KOPT-K1 (cell line): Measurements from ENCODE around the gene CGB1.
"Not testable (repeated sequence)": the region's sequence is repeated elsewhere in the genome, so short reads cannot be mapped to it uniquely, and the experiment has no call there.

Experiments
- H3K27ac ChIP-seq: fragments of 200-600 bp; sonication (generic); 2 replicates; pipeline ENCODE4 v1.5.1; 2016; ENCODE audit warnings: antibody characterized with exemption, mild to moderate bottlenecking, low read depth, low read length; ENCODE audit not compliant: poor library complexity, severe bottlenecking
- H3K36me3 ChIP-seq: fragments of 200-600 bp; sonication (generic); 2 replicates; pipeline ENCODE4 v1.5.1; 2017; ENCODE audit warnings: antibody characterized with exemption, mild to moderate bottlenecking, low read length, moderate library complexity; ENCODE audit not compliant: insufficient read depth
- H3K9me3 ChIP-seq: fragments of 200-600 bp; sonication (generic); 2 replicates; pipeline ENCODE4 v1.5.1; 2017; ENCODE audit warnings: antibody characterized with exemption, low read length, mild to moderate bottlenecking; ENCODE audit not compliant: insufficient read depth, poor library complexity, severe bottlenecking

The CGB1 gene

GRCh38 chr19:49064768-49065611 lies 28.3 kb upstream of the CGB1 start, which contains the start of gene NTF4:
Gene NTF4, minus strand, starts transcription at chr19:49064818. Its CDS starts 2,821 bp downstream, at chr19:49061997.
- Histone ChIP-seq H3K36me3 (no peaks in the 10 kb centered on the region), H3K9me3 (no peaks in the 10 kb centered on the region), H3K27ac (no peak within 1 kb of the TSS)

- no peak overlapping the region for H3K27ac ChIP-seq
- H3K9me3 ChIP-seq: no peaks in the 10 kb centered on the region
- H3K36me3 ChIP-seq: no peaks in the 10 kb centered on the region
Observed at GRCh38 chr19:49064029-49064629, 27.4 kb upstream of the CGB1 start.

- Histone ChIP-seq H3K9me3 (no peaks in the 10 kb centered on the region), H3K36me3 (no peaks in the 10 kb centered on the region)
Observed at GRCh38 chr19:49061445-49061844, 24.8 kb upstream of the CGB1 start.

GRCh38 chr19:49061000-49061399 lies 24.3 kb upstream of the CGB1 start:
- Histone ChIP-seq H3K36me3 (no peaks in the 10 kb centered on the region), H3K27ac (no peak overlapping the region), H3K9me3 (no peaks in the 10 kb centered on the region)

More at GRCh38 chr19:49061445-49061844, 24.8 kb upstream of the CGB1 start:
- no peak overlapping the region for H3K27ac ChIP-seq

- Histone ChIP-seq H3K36me3 (no peaks in the 10 kb centered on the region), H3K27ac (no peak overlapping the region), H3K9me3 (no peaks in the 10 kb centered on the region)
Observed at GRCh38 chr19:49059053-49059452, 22.4 kb upstream of the CGB1 start.

GRCh38 chr19:49058562-49058961 lies 21.9 kb upstream of the CGB1 start:
- Histone ChIP-seq H3K9me3 (no peaks in the 10 kb centered on the region), H3K27ac (no peak overlapping the region), H3K36me3 (no peaks in the 10 kb centered on the region)

- Histone ChIP-seq H3K36me3 (no peaks in the 10 kb centered on the region), H3K9me3 (no peaks in the 10 kb centered on the region), H3K27ac (no peak within 1 kb of the TSS)
Observed at GRCh38 chr19:49057636-49058234, 21.0 kb upstream of the CGB1 start, which contains the start of gene CGB7. Gene CGB7, minus strand, starts transcription at chr19:49057749. Its CDS starts 2,374 bp downstream, at chr19:49055375.

- H3K27ac ChIP-seq, H3K9me3 ChIP-seq, H3K36me3 ChIP-seq: not testable (repeated sequence)
Observed at GRCh38 chr19:49056902-49057596, 20.4 kb upstream of the CGB1 start.

- Histone ChIP-seq H3K9me3 (no peaks in the 10 kb centered on the region), H3K27ac (no peak overlapping the region), H3K36me3 (no peaks in the 10 kb centered on the region)
Observed at GRCh38 chr19:49056101-49056901, 19.6 kb upstream of the CGB1 start.

GRCh38 chr19:49050376-49051033 lies 13.8 kb upstream of the CGB1 start:
- H3K36me3 ChIP-seq, H3K27ac ChIP-seq, H3K9me3 ChIP-seq: not testable (repeated sequence)

GRCh38 chr19:49049834-49050233 lies 13.1 kb upstream of the CGB1 start:
- H3K36me3 ChIP-seq, H3K27ac ChIP-seq, H3K9me3 ChIP-seq: not testable (repeated sequence)

GRCh38 chr19:49049011-49049410 lies 12.3 kb upstream of the CGB1 start, which contains the start of gene CGB8:
Gene CGB8, minus strand, starts transcription at chr19:49049111. Its CDS starts 372 bp downstream, at chr19:49048739.
- H3K36me3 ChIP-seq, H3K27ac ChIP-seq, H3K9me3 ChIP-seq: not testable (repeated sequence)

GRCh38 chr19:49043548-49043947 lies 6.9 kb upstream of the CGB1 start, which contains the start of gene CGB5:
Gene CGB5, plus strand, starts transcription at chr19:49043848. Its CDS starts 362 bp downstream, at chr19:49044210.
- H3K9me3 ChIP-seq, H3K27ac ChIP-seq, H3K36me3 ChIP-seq: not testable (repeated sequence)

GRCh38 chr19:49042666-49043065 lies 6.0 kb upstream of the CGB1 start:
- H3K36me3 ChIP-seq, H3K9me3 ChIP-seq, H3K27ac ChIP-seq: not testable (repeated sequence)
